PC-3 (cell line): ENCODE results near the gene SNX9. TPM values are rescaled to one million over a fixed set of nuclear protein-coding genes. Genes with fewer than 3 reads are reported as not detected.

Source experiments
- ATAC-seq: fragments of 200-7000 bp; cut with Tn5 transposase; 2 replicates; pipeline ENCODE4 v1.9.1; 2020; ENCODE audit warnings: mild to moderate bottlenecking, moderate library complexity
- BruUV-seq: library from RNA; stranded (reverse); fragments of 400-500 nt; replicated peaks from 2 replicates; lab custom pipeline; 2021; lab: Mats Ljungman, UMichigan
- CTCF ChIA-PET: fragments of 300-600 bp; sonication (Branson Sonifier 250); formaldehyde crosslinking; loops from one replicate; lab custom pipeline; 2022; ENCODE audit warnings: antibody characterized with exemption; lab: Charles Lee
- POLR2A ChIA-PET: fragments of 300-600 bp; sonication (Branson Sonifier 250); formaldehyde crosslinking; loops from one replicate; lab custom pipeline; 2022; ENCODE audit warnings: antibody characterized with exemption; ENCODE audit not compliant: unreplicated experiment; lab: Charles Lee
- DNase-seq: peaks from one replicate; pipeline ENCODE4 v3.0.0-alpha.2; 2015
- H2AFZ ChIP-seq: fragments of 300-600 bp; sonication (generic); 2 replicates; pipeline ENCODE4 v1.6.0; 2016; ENCODE audit warnings: antibody characterized with exemption, low read length
- H3F3A ChIP-seq: fragments of 300-600 bp; sonication (generic); one replicate; pipeline ENCODE4 v1.6.0; 2017; ENCODE audit warnings: antibody characterized with exemption, low read length, control low read depth, mild to moderate bottlenecking; ENCODE audit not compliant: unreplicated experiment
- H3K27ac ChIP-seq: fragments of 300-600 bp; sonication (generic); 2 replicates; pipeline ENCODE4 v1.5.1; 2016; ENCODE audit warnings: mild to moderate bottlenecking, low read length
- H3K27me3 ChIP-seq: fragments of 300-600 bp; sonication (generic); 2 replicates; pipeline ENCODE4 v1.6.1; 2016; ENCODE audit warnings: low read length, mixed read lengths
- H3K36me3 ChIP-seq: fragments of 300-600 bp; sonication (generic); 2 replicates; pipeline ENCODE4 v1.6.1; 2016; ENCODE audit warnings: low read depth, mixed run types, low read length, mixed read lengths
- H3K4me1 ChIP-seq: fragments of 300-600 bp; sonication (generic); 2 replicates; pipeline ENCODE4 v1.5.1; 2016; ENCODE audit warnings: low read length; ENCODE audit not compliant: insufficient read depth
- H3K4me2 ChIP-seq: fragments of 300-600 bp; sonication (generic); 2 replicates; pipeline ENCODE4 v1.6.0; 2016; ENCODE audit warnings: low read length
- H3K4me3 ChIP-seq: fragments of 300-600 bp; sonication (generic); 2 replicates; pipeline ENCODE4 v1.5.1; 2016; ENCODE audit warnings: mild to moderate bottlenecking, low read length, mixed read lengths
- H3K79me2 ChIP-seq: fragments of 300-600 bp; sonication (generic); 2 replicates; pipeline ENCODE4 v1.6.1; 2017; ENCODE audit warnings: low read length, mixed read lengths
- H3K9ac ChIP-seq: fragments of 300-600 bp; sonication (generic); 2 replicates; pipeline ENCODE4 v1.6.0; 2016; ENCODE audit warnings: mild to moderate bottlenecking, low read length
- H3K9me2 ChIP-seq: fragments of 300-600 bp; sonication (generic); replicated peaks from 2 replicates; pipeline ENCODE4 v1.6.1; 2016; ENCODE audit warnings: mixed run types, low read length, mixed read lengths
- H3K9me3 ChIP-seq: fragments of 300-600 bp; sonication (generic); 2 replicates; pipeline ENCODE4 v1.6.1; 2016; ENCODE audit warnings: low read length, mixed read lengths
- H4K20me1 ChIP-seq: fragments of 300-600 bp; sonication (generic); 2 replicates; pipeline ENCODE4 v1.6.1; 2016; ENCODE audit warnings: low read length, mixed read lengths
- EZH2 ChIP-seq: fragments of 300-600 bp; sonication (generic); IDR thresholded peaks from one replicate; pipeline ENCODE4 v1.6.1; 2017; ENCODE audit warnings: antibody characterized with exemption, mild to moderate bottlenecking, low read length; ENCODE audit not compliant: unreplicated experiment
- EZH2phosphoT487 ChIP-seq: fragments of 300-600 bp; sonication (generic); IDR thresholded peaks from 2 replicates; pipeline ENCODE4 v1.6.1; 2018; ENCODE audit warnings: mild to moderate bottlenecking, antibody characterized with exemption, low read length, borderline replicate concordance
- intact Hi-C: fragments of 100-400 bp; cut with micrococcal nuclease; formaldehyde crosslinking; loops from 2 replicates; pipeline ENCODE4 v1.9.0; 2023
- total RNA-seq: library from RNA; depleted of rRNA; stranded (reverse); fragments of >200 nt; gene quantifications from 2 replicates; pipeline ENCODE4 v1.2.3, GENCODE V29; 2014
- TF ChIP-seq, protein P1 (sequence below): fragments of 300-600 bp; sonication (generic); conservative IDR thresholded peaks from 2 replicates; pipeline ENCODE4 v1.5.1; 2017; ENCODE audit warnings: antibody characterized with exemption, low read depth, mild to moderate bottlenecking, low read length

Gene SNX9
- total RNA-seq, 1 experiment from 2014 or later = 18.0 TPM

- TF ChIP-seq, protein P1, sequence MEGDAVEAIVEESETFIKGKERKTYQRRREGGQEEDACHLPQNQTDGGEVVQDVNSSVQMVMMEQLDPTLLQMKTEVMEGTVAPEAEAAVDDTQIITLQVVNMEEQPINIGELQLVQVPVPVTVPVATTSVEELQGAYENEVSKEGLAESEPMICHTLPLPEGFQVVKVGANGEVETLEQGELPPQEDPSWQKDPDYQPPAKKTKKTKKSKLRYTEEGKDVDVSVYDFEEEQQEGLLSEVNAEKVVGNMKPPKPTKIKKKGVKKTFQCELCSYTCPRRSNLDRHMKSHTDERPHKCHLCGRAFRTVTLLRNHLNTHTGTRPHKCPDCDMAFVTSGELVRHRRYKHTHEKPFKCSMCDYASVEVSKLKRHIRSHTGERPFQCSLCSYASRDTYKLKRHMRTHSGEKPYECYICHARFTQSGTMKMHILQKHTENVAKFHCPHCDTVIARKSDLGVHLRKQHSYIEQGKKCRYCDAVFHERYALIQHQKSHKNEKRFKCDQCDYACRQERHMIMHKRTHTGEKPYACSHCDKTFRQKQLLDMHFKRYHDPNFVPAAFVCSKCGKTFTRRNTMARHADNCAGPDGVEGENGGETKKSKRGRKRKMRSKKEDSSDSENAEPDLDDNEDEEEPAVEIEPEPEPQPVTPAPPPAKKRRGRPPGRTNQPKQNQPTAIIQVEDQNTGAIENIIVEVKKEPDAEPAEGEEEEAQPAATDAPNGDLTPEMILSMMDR = no peak
- TF ChIP-seq EZH2phosphoT487 = no peak
- no peak for TF ChIP-seq EZH2
- no peaks in the 10 kb centered on the region for H3K9me2 ChIP-seq
- H3K36me3 ChIP-seq = no peaks in the 10 kb centered on the region
- H3K79me2 ChIP-seq = no peaks in the 10 kb centered on the region
- H3K4me2 ChIP-seq = no peak overlapping the region
- no peaks in the 10 kb centered on the region for H3K27me3 ChIP-seq
- H3K27ac ChIP-seq = no peak overlapping the region
- no peak overlapping the region for H2AFZ ChIP-seq
- H3F3A ChIP-seq = no peaks in the 10 kb centered on the region
- intact Hi-C loops = no loop called here
- H3K4me3 ChIP-seq = no peak overlapping the region
- H3K4me1 ChIP-seq = no peaks in the 10 kb centered on the region
- H3K9me3 ChIP-seq = no peaks in the 10 kb centered on the region
- ATAC-seq (no peak), DNase-seq (no peak)
- ChIA-PET CTCF (no interaction called here), POLR2A (no interaction called here)
- no peaks in the 10 kb centered on the region for H4K20me1 ChIP-seq
- no peak overlapping the region for H3K9ac ChIP-seq
- BruUV-seq = no TSS peak
These were observed 64.8 kb downstream of the SNX9 start for GRCh38 chr6:157887892-157888291.

DNA sequence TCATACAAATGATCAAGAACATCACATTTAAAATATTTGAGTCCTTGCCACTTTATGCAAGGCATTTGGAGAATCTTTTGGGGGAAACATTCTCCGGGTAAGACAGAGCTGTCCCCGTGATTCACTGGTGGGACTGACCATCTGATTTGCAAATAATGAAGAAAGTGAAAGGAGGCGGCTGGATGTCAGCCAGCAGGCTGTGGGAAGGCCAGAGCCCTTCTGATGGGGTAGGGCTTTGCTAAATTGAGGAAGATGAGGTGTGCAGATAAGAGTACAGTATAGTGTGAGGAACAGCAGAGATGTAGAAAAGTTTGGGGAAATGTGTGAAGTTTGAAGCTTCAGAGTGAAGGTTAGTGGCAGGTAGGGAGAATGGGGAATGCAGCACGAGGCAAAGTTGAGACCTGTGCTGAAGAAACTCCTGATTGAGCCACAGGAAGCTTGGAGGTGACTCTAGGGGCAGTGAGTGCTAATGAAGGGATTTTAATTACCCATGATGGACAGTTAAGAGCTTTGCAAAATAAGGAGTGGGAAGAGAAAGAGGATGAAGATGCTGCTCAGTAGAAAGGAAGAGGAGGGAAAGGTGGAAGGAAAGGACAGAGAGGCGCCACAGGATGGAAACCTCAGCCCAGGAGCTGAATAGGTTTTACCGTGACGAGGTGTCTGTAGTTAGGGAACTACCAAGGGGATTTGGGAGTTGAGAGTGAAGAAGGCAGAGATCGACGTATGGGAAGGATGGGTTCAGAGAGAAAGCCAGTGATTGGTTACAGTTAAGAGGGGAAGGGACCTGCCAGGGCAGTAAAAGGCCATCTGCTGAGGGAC is 68.7 kb downstream of the SNX9 start:
- H2AFZ ChIP-seq = no peak overlapping the region
- POLR2A ChIA-PET = no interaction called here
- BruUV-seq = no TSS peak
- no peaks in the 10 kb centered on the region for H3F3A ChIP-seq
- H3K9me3 ChIP-seq = no peaks in the 10 kb centered on the region
- H3K27ac ChIP-seq = no peak overlapping the region
- intact Hi-C loops = no loop called here
- H3K27me3 ChIP-seq = no peaks in the 10 kb centered on the region
- H3K36me3 ChIP-seq = no peaks in the 10 kb centered on the region
- H3K4me2 ChIP-seq = no peak overlapping the region
- H3K79me2 ChIP-seq = no peaks in the 10 kb centered on the region
- no peak overlapping the region for H3K4me3 ChIP-seq
- no peak overlapping the region for H3K9ac ChIP-seq
- H3K9me2 ChIP-seq = no peaks in the 10 kb centered on the region
- ATAC-seq (no peak), DNase-seq (no peak)
- CTCF ChIA-PET = no interaction called here
- H3K4me1 ChIP-seq = no peaks in the 10 kb centered on the region
- no peaks in the 10 kb centered on the region for H4K20me1 ChIP-seq
- TF ChIP-seq EZH2 (no peak), EZH2phosphoT487 (no peak)
- TF ChIP-seq, protein P1 = no peak

DNA sequence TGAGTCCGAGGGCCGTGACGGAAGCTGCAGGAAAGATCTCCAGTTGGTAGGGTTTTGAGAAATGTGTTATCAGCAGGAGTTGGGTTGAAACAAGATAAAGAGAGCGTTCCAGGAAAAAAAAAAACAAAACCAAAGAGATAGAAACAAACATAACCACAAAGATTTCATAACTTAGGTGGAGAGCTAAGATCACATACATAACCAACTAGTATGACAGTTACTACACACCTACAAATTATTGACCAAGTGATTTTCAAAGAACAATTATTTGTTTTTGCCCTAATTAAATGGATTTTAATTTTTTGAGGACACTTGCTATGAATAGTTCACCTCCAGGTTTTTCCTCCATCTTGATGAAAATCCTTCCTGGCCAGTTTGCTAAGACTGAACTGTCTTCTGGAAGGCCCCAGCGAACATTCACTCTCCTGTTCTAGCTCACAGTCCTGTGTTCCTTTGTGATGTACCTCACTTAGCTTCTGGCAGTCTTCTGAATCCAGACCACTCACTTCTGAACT is 69.4 kb downstream of the SNX9 start:
- DNase-seq (no peak), ATAC-seq (no peak)
- Histone ChIP-seq H4K20me1 (no peaks in the 10 kb centered on the region), H3K79me2 (no peaks in the 10 kb centered on the region), H3F3A (no peaks in the 10 kb centered on the region), H3K4me1 (no peaks in the 10 kb centered on the region), H3K4me2 (no peak overlapping the region), H3K36me3 (no peaks in the 10 kb centered on the region; the same call in 1 of the 2 replicates), H2AFZ (no peak overlapping the region), H3K27ac (no peak overlapping the region), H3K9ac (no peak overlapping the region), H3K4me3 (no peak overlapping the region), H3K9me2 (no peaks in the 10 kb centered on the region), H3K9me3 (no peaks in the 10 kb centered on the region), H3K27me3 (no peaks in the 10 kb centered on the region)
- ChIA-PET POLR2A (no interaction called here), CTCF (no interaction called here)
- intact Hi-C loops = no loop called here
- no TSS peak for BruUV-seq
- TF ChIP-seq EZH2phosphoT487 (no peak), EZH2 (no peak)
- TF ChIP-seq, protein P1 = no peak
